GM18511 (cell line): ENCODE data around the gene HS6ST3.
A peak's percentile ranks its signal among the peaks of the same experiment; 100 is the strongest.

Source experiments
- ATAC-seq: cut with Tn5 transposase; IDR thresholded peaks from one replicate; pipeline ENCODE4 v1.9.1; 2021; ENCODE audit warnings: mild to moderate bottlenecking, moderate library complexity; ENCODE audit not compliant: unreplicated experiment

Gene HS6ST3

GRCh38 chr13:96198038-96198437, 108.1 kb downstream of the HS6ST3 start:
- ATAC-seq, result no peak

GRCh38 chr13:96199315-96199714, 109.4 kb downstream of the HS6ST3 start:
- no peak for ATAC-seq

DNA sequence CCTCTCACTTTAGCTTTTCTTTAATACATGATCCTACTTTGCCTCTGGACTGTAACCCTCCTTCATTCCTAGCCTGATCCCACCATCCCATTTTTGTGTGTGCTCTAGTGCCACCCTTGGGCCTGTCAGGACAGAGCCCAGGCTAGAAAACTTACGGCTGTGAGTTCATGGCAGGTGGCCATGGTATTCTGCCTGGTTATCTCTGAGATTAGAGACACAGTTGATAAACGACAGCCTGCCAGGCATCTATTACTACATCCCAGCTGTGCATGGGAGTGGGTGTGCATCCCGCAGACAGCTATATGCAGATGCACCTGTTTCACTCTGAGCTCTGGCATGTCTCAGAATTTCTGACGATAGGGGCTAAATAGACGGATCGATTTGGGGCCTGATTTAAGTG, 110.9 kb downstream of the HS6ST3 start:
- no peak for ATAC-seq

- no peak for ATAC-seq
Measured at GRCh38 chr13:96202315-96202714, 112.4 kb downstream of the HS6ST3 start.

GRCh38 chr13:96203471-96203870, 113.6 kb downstream of the HS6ST3 start:
- no peak for ATAC-seq

- ATAC-seq, result no peak
Measured at GRCh38 chr13:96214824-96215445, 125.0 kb downstream of the HS6ST3 start.

GRCh38 chr13:96216543-96216942, 126.6 kb downstream of the HS6ST3 start:
- no peak for ATAC-seq

GRCh38 chr13:96218475-96218874, 128.6 kb downstream of the HS6ST3 start:
- no peak for ATAC-seq

GRCh38 chr13:96221471-96221870, 131.6 kb downstream of the HS6ST3 start:
- no peak for ATAC-seq

DNA sequence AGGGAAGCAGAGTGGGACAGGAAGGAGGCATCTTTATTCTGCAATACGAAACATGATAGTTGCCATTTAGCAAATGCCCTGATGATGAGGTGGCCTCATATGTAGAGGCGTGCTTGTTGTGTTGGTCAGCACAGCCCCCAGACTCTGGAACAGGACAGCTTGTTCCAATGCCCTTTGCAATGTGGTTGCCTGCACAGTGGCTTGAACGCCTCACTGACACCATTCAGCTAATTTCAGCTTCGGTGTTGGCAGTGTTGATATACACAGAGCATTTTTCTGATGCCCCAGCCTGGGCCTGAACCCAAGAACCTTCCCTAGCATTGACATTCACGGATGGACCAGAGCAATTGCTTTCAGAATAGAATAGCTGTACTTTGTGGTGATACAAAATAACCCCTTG, 133.3 kb downstream of the HS6ST3 start:
- no peak for ATAC-seq

DNA sequence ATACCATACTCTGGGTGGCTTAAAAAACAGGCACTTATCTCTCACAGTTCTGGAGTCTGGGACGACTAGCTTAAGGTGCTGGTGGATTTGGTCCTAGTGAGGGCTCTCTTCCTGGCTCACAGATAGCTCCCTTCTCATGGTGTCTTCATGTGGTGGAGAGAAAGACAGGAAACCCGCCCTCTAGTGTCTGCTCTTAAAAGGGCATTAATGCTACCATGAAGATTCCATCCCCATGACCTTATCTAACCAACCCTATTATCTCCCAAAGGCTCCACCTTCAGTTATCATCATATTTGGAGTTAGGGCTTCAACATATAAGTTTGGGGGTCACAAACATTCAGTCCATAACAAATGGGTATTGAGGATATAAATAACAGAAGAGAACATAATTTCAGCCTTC, 139.4 kb downstream of the HS6ST3 start:
- ATAC-seq, result peak; percentile 75

- no peak for ATAC-seq
Measured at GRCh38 chr13:96238241-96238640, 148.3 kb downstream of the HS6ST3 start.

GRCh38 chr13:96238861-96239260, 149.0 kb downstream of the HS6ST3 start:
- no peak for ATAC-seq

DNA sequence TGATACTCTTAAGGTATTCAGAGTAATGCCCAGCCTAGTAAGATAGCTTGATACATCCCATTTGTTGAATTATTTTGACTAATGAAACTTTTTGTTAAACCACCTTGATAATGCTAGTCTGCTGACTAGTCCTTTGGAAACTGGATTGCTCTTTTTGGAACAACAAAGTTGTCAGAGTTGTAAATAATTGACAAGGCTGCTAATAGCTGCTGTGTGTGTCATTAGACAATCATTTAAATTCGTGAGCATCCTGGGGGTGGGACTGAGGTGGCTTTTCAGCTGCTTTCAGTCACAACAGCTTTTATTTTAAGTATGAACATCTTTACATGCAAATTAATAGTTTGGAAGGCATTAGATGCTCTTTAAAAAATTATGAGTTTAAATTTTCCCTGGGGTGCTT, 153.5 kb downstream of the HS6ST3 start:
- no peak for ATAC-seq

DNA sequence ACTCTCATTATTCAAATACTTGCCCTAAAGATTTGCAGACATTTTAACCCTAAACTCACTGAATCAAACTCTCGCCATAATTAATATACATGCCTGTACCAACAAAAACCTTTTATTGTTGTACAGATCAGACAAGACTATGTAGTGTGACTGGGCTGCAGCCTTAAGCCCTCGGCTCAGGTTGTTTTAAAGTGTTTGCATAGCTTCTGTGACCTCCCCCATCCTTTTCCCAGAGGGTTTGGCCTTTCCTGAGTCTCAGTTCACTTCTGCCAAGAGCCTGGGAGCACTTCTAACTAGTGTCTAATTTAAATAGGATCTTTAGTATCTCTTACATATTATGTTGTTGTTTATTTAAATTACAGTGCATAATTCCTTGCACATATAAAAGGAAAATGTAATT, 158.2 kb downstream of the HS6ST3 start:
- no peak for ATAC-seq

DNA sequence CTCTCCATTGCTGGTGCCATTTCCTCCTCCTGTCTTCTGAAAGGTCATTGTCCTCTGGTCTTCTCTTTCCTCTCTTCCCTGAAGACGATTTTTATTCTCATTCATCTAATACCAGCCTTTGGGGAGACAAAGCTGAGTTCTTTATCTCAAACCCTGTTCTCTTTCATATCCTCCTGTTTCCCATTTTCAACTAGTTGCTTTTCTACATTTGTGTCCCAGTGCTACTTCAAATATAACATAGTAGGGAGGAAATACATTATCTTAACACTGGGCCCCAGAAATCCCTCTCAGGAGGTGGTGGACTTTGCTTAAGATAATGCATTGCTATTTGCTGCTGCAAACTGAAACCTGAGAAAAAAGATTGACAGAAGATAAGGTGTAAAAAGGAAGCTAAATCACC, 159.1 kb downstream of the HS6ST3 start:
- ATAC-seq, result no peak

DNA sequence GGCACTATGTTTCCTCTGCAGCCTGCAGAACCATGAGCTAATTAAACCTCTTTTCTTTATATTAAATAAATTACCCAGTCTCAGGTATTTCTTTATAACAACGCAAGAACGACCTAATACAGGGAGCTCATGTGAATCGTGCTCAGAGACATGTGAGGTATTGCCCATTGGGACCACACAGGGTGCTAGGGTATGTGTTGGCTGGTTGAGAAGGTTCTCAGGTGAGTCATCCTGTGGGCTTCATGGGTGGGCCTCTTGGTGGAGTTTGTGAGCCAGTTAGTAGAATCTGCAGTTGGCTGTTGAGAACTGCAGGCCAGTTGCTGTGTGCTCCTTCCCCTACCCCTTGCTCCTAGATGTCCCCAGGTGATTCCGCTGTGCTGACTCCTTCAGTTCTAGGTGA, 163.0 kb downstream of the HS6ST3 start:
- ATAC-seq, result no peak

DNA sequence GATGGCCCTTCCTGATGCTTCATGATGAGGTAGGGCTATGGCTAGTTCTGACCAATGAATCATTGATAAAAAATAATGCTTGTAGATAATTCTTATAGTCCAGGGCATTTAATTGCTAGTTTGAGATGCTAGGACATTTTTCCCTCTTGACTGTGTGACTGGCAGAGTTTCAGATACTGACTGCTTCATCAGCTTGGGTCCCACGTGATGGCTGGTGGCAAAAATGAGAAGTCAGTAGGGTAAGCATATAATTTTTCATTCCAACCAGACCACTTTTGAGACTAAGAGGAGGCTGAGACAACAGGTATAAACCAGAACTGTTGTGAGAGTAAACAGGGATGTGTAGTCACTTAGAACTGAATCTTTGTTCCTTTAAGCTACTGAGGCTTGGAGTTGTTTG, 183.3 kb downstream of the HS6ST3 start:
- no peak for ATAC-seq

DNA sequence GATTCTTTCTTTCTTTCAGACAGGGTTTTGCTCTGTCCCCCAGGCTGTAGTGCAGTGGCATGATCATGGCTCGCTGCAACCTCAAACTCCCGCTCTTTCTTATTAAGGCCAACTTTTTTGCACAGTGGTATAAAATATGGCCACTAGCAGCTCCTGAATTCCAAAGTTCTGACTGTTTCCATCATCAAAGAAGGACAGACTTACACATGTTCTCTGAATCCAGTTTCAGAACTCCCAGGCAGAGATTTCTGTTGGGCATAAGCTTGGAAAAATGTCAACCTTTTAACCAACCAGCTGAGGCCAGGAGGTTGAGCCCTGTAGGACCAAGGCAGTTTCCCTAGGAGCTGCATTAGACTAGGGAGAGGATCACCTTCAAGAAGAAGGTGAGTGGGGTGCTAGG, 184.1 kb downstream of the HS6ST3 start:
- no peak for ATAC-seq

GRCh38 chr13:96279904-96280303, 190.0 kb downstream of the HS6ST3 start:
- no peak for ATAC-seq

DNA sequence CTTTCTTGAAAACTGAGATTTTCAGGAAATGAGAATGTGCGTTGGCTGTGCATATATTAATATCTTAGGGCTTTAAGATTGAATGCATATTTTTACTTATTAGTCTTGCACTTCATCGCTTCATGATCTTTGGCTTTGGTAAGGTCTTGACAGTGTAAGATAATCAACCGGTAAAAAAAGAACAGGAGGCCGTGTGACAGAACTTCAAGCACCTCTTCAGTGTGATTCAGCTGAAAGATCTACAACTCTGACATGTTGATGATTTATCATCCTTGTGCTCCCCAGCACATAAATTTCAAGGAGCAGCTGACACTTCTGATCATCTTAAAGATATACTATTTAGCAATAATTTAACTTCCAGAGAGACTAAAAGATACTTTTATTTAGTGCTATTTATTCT, 195.1 kb downstream of the HS6ST3 start:
- no peak for ATAC-seq

GRCh38 chr13:96285729-96286128, 195.8 kb downstream of the HS6ST3 start:
- ATAC-seq, result no peak
